MM.1S (cell line): ENCODE measurements around the gene EIF3A.

Experiments
- DNase-seq: peaks from one replicate; pipeline ENCODE4 v3.0.0-alpha.2; 2015
- H2AFZ ChIP-seq: fragments of 300-600 bp; sonication (generic); 2 replicates; pipeline ENCODE4 v1.6.0; 2016; ENCODE audit warnings: antibody characterized with exemption, low read length
- H3F3A ChIP-seq: fragments of 300-600 bp; sonication (generic); 2 replicates; pipeline ENCODE4 v1.6.1; 2016; ENCODE audit warnings: mild to moderate bottlenecking, antibody characterized with exemption, low read length, moderate library complexity, mixed read lengths; ENCODE audit not compliant: insufficient read depth
- H3K27ac ChIP-seq: fragments of 300-600 bp; sonication (generic); 2 replicates; pipeline ENCODE4 v1.5.1; 2016; ENCODE audit warnings: mild to moderate bottlenecking, low read length
- H3K27me3 ChIP-seq: fragments of 300-600 bp; sonication (generic); replicated peaks from 2 replicates; pipeline ENCODE4 v1.6.0; 2016; ENCODE audit warnings: low read length; ENCODE audit not compliant: insufficient read depth
- H3K36me3 ChIP-seq: fragments of 300-600 bp; sonication (generic); replicated peaks from 2 replicates; pipeline ENCODE4 v1.6.1; 2016; ENCODE audit warnings: mild to moderate bottlenecking, low read length, mixed read lengths; ENCODE audit not compliant: insufficient read depth
- H3K4me1 ChIP-seq: fragments of 300-600 bp; sonication (generic); 2 replicates; pipeline ENCODE4 v1.6.1; 2016; ENCODE audit warnings: low read length, mixed read lengths
- H3K4me2 ChIP-seq: fragments of 300-600 bp; sonication (generic); 2 replicates; pipeline ENCODE4 v1.6.0; 2016; ENCODE audit warnings: low read depth, low read length
- H3K4me3 ChIP-seq: fragments of 300-600 bp; sonication (generic); 2 replicates; pipeline ENCODE4 v1.5.1; 2016; ENCODE audit warnings: low read length, mixed read lengths
- H3K79me2 ChIP-seq: fragments of 300-600 bp; sonication (generic); 2 replicates; pipeline ENCODE4 v1.6.1; 2016; ENCODE audit warnings: mixed run types, low read length, mixed read lengths
- H3K9ac ChIP-seq: fragments of 300-600 bp; sonication (generic); 2 replicates; pipeline ENCODE4 v1.6.1; 2016; ENCODE audit warnings: low read length, mixed read lengths
- H3K9me2 ChIP-seq: fragments of 300-600 bp; sonication (generic); replicated peaks from 2 replicates; pipeline ENCODE4 v1.6.1; 2016; ENCODE audit warnings: mild to moderate bottlenecking, low read length, mixed read lengths; ENCODE audit not compliant: insufficient read depth
- H3K9me3 ChIP-seq: fragments of 300-600 bp; sonication (generic); replicated peaks from 2 replicates; pipeline ENCODE4 v1.6.1; 2016; ENCODE audit warnings: mild to moderate bottlenecking, low read length, mixed read lengths; ENCODE audit not compliant: insufficient read depth
- H4K20me1 ChIP-seq: fragments of 300-600 bp; sonication (generic); 2 replicates; pipeline ENCODE4 v1.6.1; 2016; ENCODE audit warnings: mild to moderate bottlenecking, low read length, moderate library complexity, mixed read lengths; ENCODE audit not compliant: insufficient read depth
- EZH2 ChIP-seq: fragments of 300-600 bp; sonication (generic); optimal IDR thresholded peaks from 2 replicates; pipeline ENCODE3; 2017; ENCODE audit warnings: low read depth, mild to moderate bottlenecking, antibody characterized with exemption, low read length, mixed read lengths
- EZH2phosphoT487 ChIP-seq: fragments of 300-600 bp; sonication (generic); IDR thresholded peaks from 2 replicates; pipeline ENCODE4 v1.6.1; 2018; ENCODE audit warnings: antibody characterized with exemption, low read length
- TF ChIP-seq, protein P1 (sequence below): fragments of 300-600 bp; sonication (generic); IDR thresholded peaks from 2 replicates; pipeline ENCODE4 v1.5.1; 2016; ENCODE audit warnings: antibody characterized with exemption, low read length, mixed read lengths

Gene EIF3A

DNA sequence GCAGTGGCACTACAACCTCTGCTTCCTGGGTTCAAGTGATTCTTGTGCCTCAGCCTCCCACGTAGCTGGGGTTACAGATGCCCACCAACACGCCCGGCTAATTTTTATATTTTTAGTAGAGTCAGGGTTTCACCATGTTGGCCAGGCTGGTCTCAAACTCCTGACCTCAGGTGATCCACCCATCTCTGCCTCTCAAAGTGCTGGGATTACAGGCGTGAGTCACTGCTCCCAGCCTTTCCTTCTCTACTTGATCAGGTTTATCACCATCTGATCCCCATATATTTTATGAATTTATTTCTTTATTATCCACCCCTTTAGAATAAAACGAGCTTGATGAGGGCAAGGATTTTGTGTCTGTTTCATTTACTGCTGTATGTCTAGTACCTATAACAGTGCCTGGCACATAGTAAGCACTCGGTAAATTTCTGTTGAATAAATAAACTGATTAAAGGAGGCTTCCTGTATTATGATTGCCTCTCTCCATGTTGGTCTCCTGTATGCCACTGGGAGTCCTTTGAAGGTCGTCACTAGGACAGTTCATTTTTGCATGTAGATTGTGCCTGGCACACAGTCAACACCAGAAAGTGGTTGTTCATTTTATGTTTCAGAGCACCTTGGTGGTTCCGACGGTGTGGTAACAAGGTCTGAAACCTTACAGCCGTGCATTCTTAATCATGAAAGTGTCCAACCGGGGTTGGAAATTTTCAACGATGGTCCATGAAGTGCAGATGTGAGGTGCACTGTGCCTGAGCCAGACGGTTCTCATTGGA is 9.6 kb upstream of the EIF3A start:
- Histone ChIP-seq H3K27ac (no peak overlapping the region), H3F3A (no peaks in the 10 kb centered on the region), H3K27me3 (no peaks in the 10 kb centered on the region), H3K79me2 (no peaks in the 10 kb centered on the region), H4K20me1 (no peaks in the 10 kb centered on the region), H3K36me3 (no peaks in the 10 kb centered on the region), H3K4me1 (peaks cover 15% of the 10 kb centered on the region), H3K9ac (no peak overlapping the region), H2AFZ (no peak overlapping the region), H3K9me3 (no peaks in the 10 kb centered on the region), H3K4me3 (no peak overlapping the region), H3K4me2 (no peak overlapping the region), H3K9me2 (no peaks in the 10 kb centered on the region)
- no peak for DNase-seq
- TF ChIP-seq, protein P1, sequence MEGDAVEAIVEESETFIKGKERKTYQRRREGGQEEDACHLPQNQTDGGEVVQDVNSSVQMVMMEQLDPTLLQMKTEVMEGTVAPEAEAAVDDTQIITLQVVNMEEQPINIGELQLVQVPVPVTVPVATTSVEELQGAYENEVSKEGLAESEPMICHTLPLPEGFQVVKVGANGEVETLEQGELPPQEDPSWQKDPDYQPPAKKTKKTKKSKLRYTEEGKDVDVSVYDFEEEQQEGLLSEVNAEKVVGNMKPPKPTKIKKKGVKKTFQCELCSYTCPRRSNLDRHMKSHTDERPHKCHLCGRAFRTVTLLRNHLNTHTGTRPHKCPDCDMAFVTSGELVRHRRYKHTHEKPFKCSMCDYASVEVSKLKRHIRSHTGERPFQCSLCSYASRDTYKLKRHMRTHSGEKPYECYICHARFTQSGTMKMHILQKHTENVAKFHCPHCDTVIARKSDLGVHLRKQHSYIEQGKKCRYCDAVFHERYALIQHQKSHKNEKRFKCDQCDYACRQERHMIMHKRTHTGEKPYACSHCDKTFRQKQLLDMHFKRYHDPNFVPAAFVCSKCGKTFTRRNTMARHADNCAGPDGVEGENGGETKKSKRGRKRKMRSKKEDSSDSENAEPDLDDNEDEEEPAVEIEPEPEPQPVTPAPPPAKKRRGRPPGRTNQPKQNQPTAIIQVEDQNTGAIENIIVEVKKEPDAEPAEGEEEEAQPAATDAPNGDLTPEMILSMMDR, result no peak
- no peak for TF ChIP-seq EZH2
- TF ChIP-seq EZH2phosphoT487, result no peak

DNA sequence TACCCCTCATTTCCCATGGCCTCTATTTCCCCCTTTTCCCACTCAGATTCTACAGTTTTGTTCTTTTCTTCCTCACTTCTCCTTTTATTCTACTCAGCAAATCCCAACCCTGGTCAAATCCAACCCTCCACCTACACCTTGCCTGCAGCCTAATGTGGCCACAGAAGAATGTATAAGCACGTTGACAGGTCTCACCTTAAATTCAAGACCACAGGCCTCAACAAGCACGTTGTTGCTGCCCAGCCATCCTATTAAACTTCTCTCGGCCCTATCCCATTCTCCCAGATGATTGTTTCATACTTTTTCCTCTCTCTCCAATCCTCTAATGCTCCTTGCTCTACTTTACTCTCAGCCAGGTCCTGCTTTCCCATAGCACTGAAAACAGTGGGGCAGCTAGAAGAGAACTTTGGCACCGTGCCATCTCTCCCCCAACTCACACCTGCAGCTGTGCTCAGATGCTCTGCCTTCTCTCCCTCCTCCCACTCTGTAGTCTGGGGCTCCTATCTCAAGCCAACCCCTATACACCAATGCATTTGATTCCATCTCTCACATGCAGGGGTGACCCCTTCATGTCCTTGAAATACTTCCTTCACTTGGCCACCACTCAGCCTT is 6.8 kb upstream of the EIF3A start:
- Histone ChIP-seq H3K9me3 (no peaks in the 10 kb centered on the region), H3K4me3 (no peak overlapping the region), H3F3A (no peaks in the 10 kb centered on the region), H3K4me1 (peaks cover 15% of the 10 kb centered on the region), H4K20me1 (no peaks in the 10 kb centered on the region), H3K27ac (no peak overlapping the region), H3K27me3 (no peaks in the 10 kb centered on the region), H3K9ac (no peak overlapping the region), H3K9me2 (no peaks in the 10 kb centered on the region), H2AFZ (no peak overlapping the region), H3K4me2 (no peak overlapping the region), H3K36me3 (no peaks in the 10 kb centered on the region), H3K79me2 (no peaks in the 10 kb centered on the region)
- no peak for DNase-seq
- TF ChIP-seq EZH2phosphoT487, result no peak
- TF ChIP-seq, protein P1, result no peak
- no peak for TF ChIP-seq EZH2

DNA sequence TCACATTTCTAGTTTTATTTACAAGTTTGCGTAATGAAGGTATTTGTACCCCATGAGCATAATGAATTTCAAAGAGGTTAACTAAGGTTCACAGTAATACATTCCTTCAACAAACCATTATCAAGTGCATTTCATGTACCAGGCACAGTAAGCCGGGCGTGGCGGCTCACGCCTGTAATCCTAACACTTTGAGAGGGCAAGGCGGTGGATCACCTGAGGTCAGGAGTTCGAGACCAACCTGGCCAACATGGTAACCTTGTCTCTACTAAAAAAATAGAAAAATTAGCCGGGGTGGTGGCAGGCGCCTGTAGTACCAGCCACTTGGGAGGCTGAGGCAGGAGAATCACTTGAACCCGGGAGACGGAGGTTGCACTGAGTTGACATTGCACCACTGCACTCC is 4.3 kb upstream of the EIF3A start:
- Histone ChIP-seq H3K9me3 (no peaks in the 10 kb centered on the region), H3K4me2 (no peak overlapping the region), H3K9ac (no peak overlapping the region), H2AFZ (no peak overlapping the region), H3F3A (peaks cover 8% of the 10 kb centered on the region; the same call in 1 of the 2 replicates), H3K4me3 (no peak overlapping the region), H3K4me1 (peaks cover 3% of the 10 kb centered on the region; the same call in 1 of the 2 replicates), H3K27me3 (no peaks in the 10 kb centered on the region), H3K79me2 (peaks cover 8% of the 10 kb centered on the region), H3K9me2 (no peaks in the 10 kb centered on the region), H3K27ac (no peak overlapping the region), H4K20me1 (peaks cover under 1% of the 10 kb centered on the region; the same call in 1 of the 2 replicates), H3K36me3 (no peaks in the 10 kb centered on the region)
- no peak for TF ChIP-seq EZH2phosphoT487
- TF ChIP-seq, protein P1, result no peak
- no peak for TF ChIP-seq EZH2
- no peak for DNase-seq
